Activated naive CD4-positive, alpha-beta T cell treated with anti-CD3 and anti-CD28 coated beads, Interleukin-2, amount 50 U/mL, for 24 hours (primary cell): ENCODE results near the gene ANKRD22.

Experiments used
- H3K27ac Mint-ChIP-seq: one replicate; pipeline ENCODE4 v1.8.0; 2021; ENCODE audit warnings: mild to moderate bottlenecking, mixed read lengths
- H3K27me3 Mint-ChIP-seq: one replicate; pipeline ENCODE4 v1.8.0; 2021; ENCODE audit warnings: mixed read lengths
- H3K36me3 Mint-ChIP-seq: one replicate; pipeline ENCODE4 v1.8.0; 2021; ENCODE audit warnings: mixed read lengths
- H3K4me1 Mint-ChIP-seq: one replicate; pipeline ENCODE4 v1.8.0; 2021; ENCODE audit warnings: mixed read lengths
- H3K4me3 Mint-ChIP-seq: one replicate; pipeline ENCODE4 v1.8.0; 2021; ENCODE audit warnings: mild to moderate bottlenecking, mixed read lengths
- H3K9me3 Mint-ChIP-seq: one replicate; pipeline ENCODE4 v1.8.0; 2021; ENCODE audit warnings: mixed read lengths

The ANKRD22 gene

GRCh38 chr10:88881922-88882645 lies 30.4 kb upstream of the ANKRD22 start:
- H3K27me3 Mint-ChIP-seq: no peaks in the 10 kb centered on the region
- H3K4me3 Mint-ChIP-seq: peak overlapping the region; percentile 94
- no peaks in the 10 kb centered on the region for H3K9me3 Mint-ChIP-seq
- peaks cover 79% of the 10 kb centered on the region for H3K4me1 Mint-ChIP-seq
- H3K36me3 Mint-ChIP-seq: peaks cover 9% of the 10 kb centered on the region
- H3K27ac Mint-ChIP-seq: peak overlapping the region; percentile 59

- Mint-ChIP-seq H3K27ac (peak overlapping the region; percentile 97), H3K9me3 (no peaks in the 10 kb centered on the region), H3K36me3 (peaks cover 9% of the 10 kb centered on the region), H3K27me3 (no peaks in the 10 kb centered on the region), H3K4me1 (peaks cover 77% of the 10 kb centered on the region), H3K4me3 (peak overlapping the region; percentile 94)
Measured at GRCh38 chr10:88881320-88881719, 29.7 kb upstream of the ANKRD22 start.

DNA sequence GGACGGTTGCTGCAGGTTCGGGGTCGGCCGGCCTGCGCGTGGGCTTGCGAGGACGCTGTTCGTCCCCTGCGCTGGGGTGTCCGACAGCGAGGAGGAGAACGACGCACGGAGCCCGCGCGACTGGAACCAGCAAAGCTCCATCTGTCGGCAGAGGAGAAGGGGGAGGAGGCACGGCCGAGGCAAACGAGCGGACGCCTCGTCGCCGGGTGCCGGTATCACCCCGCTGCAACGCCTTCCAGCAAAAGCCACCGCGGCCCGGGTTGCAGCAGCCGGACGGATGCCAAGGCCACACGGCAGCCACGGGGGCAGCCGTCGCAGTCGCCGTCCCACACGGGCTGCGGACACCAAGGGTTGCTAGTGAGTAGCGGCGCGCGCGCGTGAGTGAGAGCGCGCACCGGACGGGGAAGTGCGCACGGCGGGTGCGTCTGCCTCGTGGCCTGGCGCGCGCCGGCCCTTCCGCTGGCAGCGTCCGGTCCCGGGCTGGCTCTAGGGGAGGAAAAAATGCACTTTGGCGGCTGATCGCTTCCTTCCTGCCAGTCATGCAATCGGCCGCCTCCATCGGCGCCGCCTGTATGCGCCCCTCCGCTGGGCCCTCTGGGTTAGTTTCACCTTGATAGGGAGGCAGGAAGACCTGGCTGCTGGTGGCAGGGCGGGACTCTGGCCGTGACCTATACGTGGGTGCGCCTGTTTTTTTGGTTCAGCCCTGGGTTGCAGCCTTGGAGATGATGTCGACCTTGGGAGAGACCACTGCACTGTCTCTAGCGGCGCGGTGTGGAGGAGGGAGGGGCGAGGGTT lies 28.8 kb upstream of the ANKRD22 start:
- Mint-ChIP-seq H3K4me3 (peak overlapping the region; percentile 94), H3K27ac (peak overlapping the region; percentile 97), H3K4me1 (peaks cover 68% of the 10 kb centered on the region), H3K27me3 (no peaks in the 10 kb centered on the region), H3K36me3 (peaks cover 7% of the 10 kb centered on the region), H3K9me3 (no peaks in the 10 kb centered on the region)

DNA sequence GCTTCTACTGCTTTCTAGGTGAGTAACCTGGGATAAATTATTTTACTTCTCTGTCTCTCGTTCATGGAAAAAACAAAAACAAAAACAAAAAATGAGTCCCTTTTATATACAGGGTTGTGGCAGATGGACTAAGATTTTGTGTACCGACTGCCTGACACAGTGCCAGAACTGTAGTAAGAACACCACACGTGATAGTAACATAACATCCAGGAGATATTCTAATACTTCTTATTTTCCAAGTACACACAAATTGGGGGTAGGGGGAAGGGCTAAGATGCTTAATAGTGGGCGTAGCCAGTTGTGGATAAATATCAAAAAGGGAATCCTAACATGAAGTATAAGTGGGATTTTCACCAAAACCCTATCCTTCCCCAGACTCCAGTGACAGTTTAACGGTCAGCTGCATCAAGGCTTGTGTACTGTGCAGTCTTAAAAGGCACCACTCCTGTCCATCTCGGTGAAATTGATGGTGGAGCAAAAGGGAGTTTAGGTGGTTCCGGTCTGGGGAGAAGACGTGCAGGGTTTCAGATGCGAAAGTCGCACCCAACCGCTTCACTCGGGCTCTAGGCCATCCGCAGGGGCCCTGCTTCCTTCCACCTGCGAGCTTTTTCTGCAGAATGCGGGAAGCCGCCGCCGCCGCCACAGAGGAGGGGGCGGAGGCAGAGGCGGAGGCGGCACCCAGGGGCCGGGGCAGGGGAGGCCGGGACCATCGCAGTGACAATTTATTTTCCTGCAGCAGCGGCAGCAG lies 28.1 kb upstream of the ANKRD22 start, which contains the start of gene STAMBPL1:
STAMBPL1 (plus strand) TSS at position 712 of the 748 bp plus-strand sequence. CDS start 21,464 bp downstream, outside the sequence.
- Mint-ChIP-seq H3K36me3 (peaks cover 7% of the 10 kb centered on the region), H3K27ac (peak within 1 kb of the TSS; percentile 97), H3K9me3 (no peaks in the 10 kb centered on the region), H3K4me1 (peaks cover 61% of the 10 kb centered on the region), H3K27me3 (no peaks in the 10 kb centered on the region), H3K4me3 (peak within 1 kb of the TSS; percentile 94)

- no peak overlapping the region for H3K4me3 Mint-ChIP-seq
- no peaks in the 10 kb centered on the region for H3K9me3 Mint-ChIP-seq
- H3K36me3 Mint-ChIP-seq: no peaks in the 10 kb centered on the region
- H3K27ac Mint-ChIP-seq: no peak overlapping the region
- H3K4me1 Mint-ChIP-seq: peaks cover 38% of the 10 kb centered on the region
- no peaks in the 10 kb centered on the region for H3K27me3 Mint-ChIP-seq
Measured at GRCh38 chr10:88877298-88877697, 25.7 kb upstream of the ANKRD22 start.

DNA sequence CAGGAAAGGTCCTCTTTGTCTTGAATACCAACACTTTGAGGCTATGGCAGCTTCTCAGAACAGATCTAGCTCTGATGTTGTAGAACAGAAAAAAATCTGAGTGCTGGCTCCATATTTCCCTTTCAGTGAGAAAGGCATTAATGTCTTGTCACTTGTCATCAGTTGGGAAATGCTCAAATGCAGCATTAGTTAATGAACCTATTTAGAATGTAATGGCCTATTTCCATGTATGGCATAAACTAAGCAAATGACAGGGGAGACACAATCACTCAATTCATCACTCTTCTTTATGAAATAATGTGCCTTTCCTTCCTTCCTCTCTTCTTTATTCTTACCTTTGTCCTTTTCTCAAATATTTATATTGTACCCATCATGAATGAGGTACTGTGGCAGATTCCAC lies 23.4 kb upstream of the ANKRD22 start:
- Mint-ChIP-seq H3K27me3 (no peaks in the 10 kb centered on the region), H3K4me1 (peaks cover 26% of the 10 kb centered on the region), H3K4me3 (no peak overlapping the region), H3K27ac (no peak overlapping the region), H3K36me3 (no peaks in the 10 kb centered on the region), H3K9me3 (no peaks in the 10 kb centered on the region)

DNA sequence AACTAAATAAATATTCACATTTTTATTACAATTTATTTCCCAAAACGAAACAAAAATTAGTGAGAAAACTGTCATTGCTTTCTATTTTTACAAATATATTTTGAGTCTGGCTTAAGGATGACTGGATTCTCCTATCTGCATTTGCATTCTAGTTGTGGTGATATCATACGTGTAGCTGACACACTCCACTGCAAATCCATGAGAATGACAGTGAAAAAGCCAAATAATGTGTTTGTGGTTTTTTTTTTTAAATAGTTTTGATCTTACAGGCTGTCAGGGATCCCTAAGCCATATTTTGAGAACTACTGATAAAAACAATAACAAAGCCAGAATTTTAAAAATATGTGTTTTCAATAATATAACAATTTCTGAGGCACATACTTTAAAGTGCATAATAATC lies 22.6 kb upstream of the ANKRD22 start:
- no peaks in the 10 kb centered on the region for H3K27me3 Mint-ChIP-seq
- H3K4me3 Mint-ChIP-seq: no peak overlapping the region
- H3K36me3 Mint-ChIP-seq: no peaks in the 10 kb centered on the region
- H3K4me1 Mint-ChIP-seq: peaks cover 21% of the 10 kb centered on the region
- no peak overlapping the region for H3K27ac Mint-ChIP-seq
- no peaks in the 10 kb centered on the region for H3K9me3 Mint-ChIP-seq

- H3K27ac Mint-ChIP-seq: no peak overlapping the region
- peaks cover 16% of the 10 kb centered on the region for H3K4me1 Mint-ChIP-seq
- H3K27me3 Mint-ChIP-seq: no peaks in the 10 kb centered on the region
- no peak overlapping the region for H3K4me3 Mint-ChIP-seq
- no peaks in the 10 kb centered on the region for H3K9me3 Mint-ChIP-seq
- H3K36me3 Mint-ChIP-seq: no peaks in the 10 kb centered on the region
Measured at GRCh38 chr10:88873757-88874156, 22.1 kb upstream of the ANKRD22 start.

DNA sequence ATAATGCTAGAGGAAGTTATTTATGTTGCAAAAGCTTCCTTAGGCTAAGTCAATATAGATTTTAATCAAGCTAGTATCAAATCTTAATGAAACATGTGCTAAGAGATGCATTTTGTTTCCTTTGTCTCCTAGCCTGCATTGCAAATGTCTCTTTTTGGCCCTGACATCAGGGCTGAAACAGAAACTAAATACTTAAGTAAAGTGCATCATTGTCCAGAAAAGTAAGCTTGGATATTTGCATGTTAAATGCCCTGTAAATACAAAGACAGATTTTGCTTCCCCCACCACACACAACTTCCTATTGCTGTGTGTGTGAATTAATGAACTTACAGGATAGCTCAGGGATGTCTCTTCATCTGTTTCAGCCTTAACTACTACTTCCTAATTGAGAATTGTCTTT lies 18.4 kb upstream of the ANKRD22 start:
- no peaks in the 10 kb centered on the region for H3K4me1 Mint-ChIP-seq

GRCh38 chr10:88866454-88866853 lies 14.8 kb upstream of the ANKRD22 start:
- H3K27ac Mint-ChIP-seq: no peak overlapping the region
- no peaks in the 10 kb centered on the region for H3K9me3 Mint-ChIP-seq
- no peaks in the 10 kb centered on the region for H3K36me3 Mint-ChIP-seq
- no peaks in the 10 kb centered on the region for H3K4me1 Mint-ChIP-seq
- H3K27me3 Mint-ChIP-seq: no peaks in the 10 kb centered on the region
- no peak overlapping the region for H3K4me3 Mint-ChIP-seq

More for the DNA sequence above, 18.4 kb upstream of the ANKRD22 start:
- H3K4me3 Mint-ChIP-seq: no peak overlapping the region
- H3K36me3 Mint-ChIP-seq: no peaks in the 10 kb centered on the region
- no peaks in the 10 kb centered on the region for H3K9me3 Mint-ChIP-seq
- H3K27me3 Mint-ChIP-seq: no peaks in the 10 kb centered on the region
- no peak overlapping the region for H3K27ac Mint-ChIP-seq

- Mint-ChIP-seq H3K36me3 (no peaks in the 10 kb centered on the region), H3K9me3 (no peaks in the 10 kb centered on the region), H3K4me3 (no peak overlapping the region), H3K27ac (peak overlapping the region; percentile 82), H3K4me1 (no peaks in the 10 kb centered on the region), H3K27me3 (no peaks in the 10 kb centered on the region)
Measured at GRCh38 chr10:88865281-88865876, 13.7 kb upstream of the ANKRD22 start.

DNA sequence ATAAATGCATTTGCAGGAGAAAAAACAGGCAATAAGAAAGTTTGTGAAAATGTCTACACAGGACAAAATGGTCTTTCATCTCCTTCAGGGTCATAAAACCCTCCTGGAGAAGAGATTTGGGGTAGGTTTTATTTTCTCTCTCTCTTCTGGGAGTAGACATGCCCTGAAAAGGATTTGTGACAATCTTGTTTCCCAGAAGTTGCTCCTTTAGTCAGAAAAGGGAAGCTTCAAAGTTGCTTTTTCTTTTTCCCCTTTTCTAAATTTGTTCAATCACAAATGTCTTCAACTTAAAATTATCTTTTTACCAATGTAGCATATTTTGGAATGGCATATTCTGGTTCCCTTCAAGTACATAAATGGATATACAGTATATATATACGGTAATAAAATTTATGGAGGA lies 9.4 kb upstream of the ANKRD22 start:
- no peak overlapping the region for H3K4me3 Mint-ChIP-seq
- H3K27ac Mint-ChIP-seq: no peak overlapping the region
- no peaks in the 10 kb centered on the region for H3K9me3 Mint-ChIP-seq
- H3K36me3 Mint-ChIP-seq: peaks cover 2% of the 10 kb centered on the region
- H3K27me3 Mint-ChIP-seq: no peaks in the 10 kb centered on the region
- H3K4me1 Mint-ChIP-seq: peaks cover 3% of the 10 kb centered on the region

DNA sequence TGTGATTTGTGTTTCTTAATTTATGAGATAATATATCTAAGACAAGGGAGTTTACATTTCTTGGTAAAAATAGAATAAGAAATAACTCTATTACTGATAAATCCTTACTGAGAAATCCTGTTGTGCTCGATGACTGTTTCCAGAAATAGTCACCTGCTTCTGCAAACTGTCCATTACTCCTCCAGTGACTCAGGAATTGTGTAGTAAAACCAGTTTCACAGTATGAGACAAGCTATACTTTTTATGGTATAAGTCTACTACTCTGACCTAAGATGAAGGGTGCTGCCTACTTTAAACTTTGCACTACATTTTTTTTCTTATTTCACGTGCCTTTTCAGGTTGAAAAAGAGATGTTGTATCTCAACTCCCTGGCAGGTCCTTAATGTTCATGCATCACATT lies 6.8 kb upstream of the ANKRD22 start:
- Mint-ChIP-seq H3K36me3 (peaks cover 2% of the 10 kb centered on the region), H3K27me3 (no peaks in the 10 kb centered on the region), H3K9me3 (no peaks in the 10 kb centered on the region), H3K4me3 (no peak overlapping the region), H3K4me1 (peaks cover 3% of the 10 kb centered on the region), H3K27ac (no peak overlapping the region)

- H3K4me1 Mint-ChIP-seq: peaks cover 3% of the 10 kb centered on the region
- no peaks in the 10 kb centered on the region for H3K9me3 Mint-ChIP-seq
- peaks cover 2% of the 10 kb centered on the region for H3K36me3 Mint-ChIP-seq
- H3K4me3 Mint-ChIP-seq: no peak overlapping the region
- no peak overlapping the region for H3K27ac Mint-ChIP-seq
- no peaks in the 10 kb centered on the region for H3K27me3 Mint-ChIP-seq
Measured at GRCh38 chr10:88857831-88858230, 6.2 kb upstream of the ANKRD22 start.

- Mint-ChIP-seq H3K4me3 (no peak overlapping the region), H3K9me3 (no peaks in the 10 kb centered on the region), H3K4me1 (peaks cover 3% of the 10 kb centered on the region), H3K36me3 (peaks cover 2% of the 10 kb centered on the region), H3K27me3 (no peaks in the 10 kb centered on the region), H3K27ac (no peak overlapping the region)
Measured at GRCh38 chr10:88854684-88855083, 3.0 kb upstream of the ANKRD22 start.
